HEK293 (cell line): ENCODE data around the gene LRRC72.

ENCODE experiments used
- CTCF ChIA-PET: fragments of 350-600 bp; formaldehyde crosslinking; extraction: SDS; loops from one replicate; lab custom pipeline; 2021; ENCODE audit warnings: antibody characterized with exemption; lab: Yijun Ruan, JAX
- POLR2A ChIA-PET: fragments of 300-600 bp; formaldehyde crosslinking; extraction: SDS; loops from one replicate; lab custom pipeline; 2020; ENCODE audit warnings: antibody characterized with exemption, inconsistent platforms; lab: Yijun Ruan, JAX
- H3K27ac ChIP-seq: fragments of 200-500 bp; sonication (Bioruptor generic); 2 replicates; pipeline ENCODE4 v1.5.1; 2014; ENCODE audit warnings: low read depth, low read length, control low read depth, inconsistent platforms; ENCODE audit errors: extremely low read depth
- H3K36me3 ChIP-seq, 2 experiments: fragments of 200-500 bp in 1 of 2; sonication (Bioruptor generic) in 1 of 2; 1 replicate in 1 of 2; 2 replicates in 1 of 2; pipeline ENCODE4 v1.5.1; 2014 to 2017; ENCODE audit warnings: inconsistent platforms in 2 of 2, low read length in 2 of 2; ENCODE audit not compliant: control insufficient read depth in 2 of 2, insufficient read depth in 1 of 2
- H3K4me1 ChIP-seq: fragments of 200-500 bp; sonication (Bioruptor generic); 2 replicates; pipeline ENCODE4 v1.5.1; 2014; ENCODE audit warnings: mild to moderate bottlenecking, low read length, inconsistent platforms; ENCODE audit not compliant: control insufficient read depth, insufficient read depth
- H3K4me3 ChIP-seq: 2 replicates; pipeline ENCODE4 v1.5.1; 2011; ENCODE audit warnings: low read depth, mild to moderate bottlenecking, control low read depth, low read length, moderate library complexity
- H3K9me3 ChIP-seq: fragments of 200-500 bp; sonication (Bioruptor generic); 2 replicates; pipeline ENCODE4 v1.5.1; 2014; ENCODE audit warnings: low read depth, low read length, inconsistent platforms; ENCODE audit not compliant: control insufficient read depth, insufficient read depth
- CTCF ChIP-seq: fragments of 450-650 bp; formaldehyde crosslinking; IDR thresholded peaks from 2 replicates; pipeline ENCODE4 v1.5.1; 2016; ENCODE audit warnings: missing biosample characterization, missing genetic modification characterization
- GLI4 ChIP-seq: fragments of 450-650 bp; formaldehyde crosslinking; IDR thresholded peaks from 2 replicates; pipeline ENCODE4 v1.5.1; 2016; ENCODE audit warnings: missing biosample characterization, missing genetic modification characterization
- GLIS1 ChIP-seq: fragments of 450-650 bp; formaldehyde crosslinking; IDR thresholded peaks from 2 replicates; pipeline ENCODE4 v1.5.1; 2016; ENCODE audit warnings: missing biosample characterization, missing genetic modification characterization
- KLF7 ChIP-seq: fragments of 450-650 bp; formaldehyde crosslinking; IDR thresholded peaks from 2 replicates; pipeline ENCODE4 v1.5.1; 2016; ENCODE audit warnings: missing biosample characterization, missing genetic modification characterization, borderline replicate concordance
- KLF9 ChIP-seq: fragments of 450-650 bp; formaldehyde crosslinking; IDR thresholded peaks from 2 replicates; pipeline ENCODE4 v1.5.1; 2016; ENCODE audit warnings: missing biosample characterization, missing genetic modification characterization, low read depth
- MZF1 ChIP-seq: fragments of 450-650 bp; formaldehyde crosslinking; IDR thresholded peaks from 2 replicates; pipeline ENCODE4 v1.5.1; 2017; ENCODE audit warnings: missing biosample characterization, missing genetic modification characterization, borderline replicate concordance
- ZBTB20 ChIP-seq: fragments of 450-650 bp; formaldehyde crosslinking; IDR thresholded peaks from 2 replicates; pipeline ENCODE4 v1.5.1; 2016; ENCODE audit warnings: missing biosample characterization, missing genetic modification characterization
- ZFP41 ChIP-seq: fragments of 450-650 bp; formaldehyde crosslinking; IDR thresholded peaks from 2 replicates; pipeline ENCODE4 v1.5.1; 2016; ENCODE audit warnings: missing biosample characterization, missing genetic modification characterization, borderline replicate concordance
- ZNF223 ChIP-seq: fragments of 450-650 bp; formaldehyde crosslinking; IDR thresholded peaks from 2 replicates; pipeline ENCODE4 v1.5.1; 2016; ENCODE audit warnings: missing biosample characterization, missing genetic modification characterization
- ZNF266 ChIP-seq: fragments of 450-650 bp; formaldehyde crosslinking; IDR thresholded peaks from 2 replicates; pipeline ENCODE4 v1.5.1; 2016; ENCODE audit warnings: missing biosample characterization, missing genetic modification characterization, low read depth
- ZNF404 ChIP-seq: fragments of 450-650 bp; formaldehyde crosslinking; IDR thresholded peaks from 2 replicates; pipeline ENCODE4 v1.5.1; 2017; ENCODE audit warnings: missing biosample characterization, missing genetic modification characterization
- ZNF449 ChIP-seq: fragments of 450-650 bp; formaldehyde crosslinking; IDR thresholded peaks from 2 replicates; pipeline ENCODE4 v1.5.1; 2017; ENCODE audit warnings: missing biosample characterization, mild to moderate bottlenecking, missing genetic modification characterization, moderate library complexity
- ZNF529 ChIP-seq: fragments of 450-650 bp; formaldehyde crosslinking; IDR thresholded peaks from 2 replicates; pipeline ENCODE4 v1.5.1; 2017; ENCODE audit warnings: missing genetic modification characterization, missing biosample characterization; ENCODE audit not compliant: insufficient replicate concordance
- ZNF544 ChIP-seq: fragments of 450-650 bp; formaldehyde crosslinking; IDR thresholded peaks from 2 replicates; pipeline ENCODE4 v1.5.0; 2017; ENCODE audit warnings: missing biosample characterization, missing genetic modification characterization
- ZNF549 ChIP-seq: fragments of 450-650 bp; IDR thresholded peaks from 2 replicates; pipeline ENCODE4 v1.5.1; 2018; ENCODE audit warnings: missing biosample characterization, missing genetic modification characterization, mild to moderate bottlenecking, inconsistent platforms, moderate library complexity
- ZNF561 ChIP-seq: fragments of 450-650 bp; IDR thresholded peaks from 2 replicates; pipeline ENCODE4 v1.5.1; 2018; ENCODE audit warnings: missing biosample characterization, missing genetic modification characterization, borderline replicate concordance
- ZNF664 ChIP-seq: fragments of 450-650 bp; formaldehyde crosslinking; IDR thresholded peaks from 2 replicates; pipeline ENCODE4 v1.5.1; 2016; ENCODE audit warnings: missing biosample characterization, missing genetic modification characterization
- ZNF777 ChIP-seq: fragments of 450-650 bp; formaldehyde crosslinking; IDR thresholded peaks from 2 replicates; pipeline ENCODE4 v1.5.1; 2017; ENCODE audit warnings: missing biosample characterization, missing genetic modification characterization, borderline replicate concordance
- ZNF843 ChIP-seq: fragments of 450-650 bp; formaldehyde crosslinking; IDR thresholded peaks from 2 replicates; pipeline ENCODE4 v1.5.1; 2016; ENCODE audit warnings: missing biosample characterization, missing genetic modification characterization
- ZSCAN18 ChIP-seq: fragments of 450-650 bp; formaldehyde crosslinking; IDR thresholded peaks from 2 replicates; pipeline ENCODE4 v1.5.1; 2016; ENCODE audit warnings: missing biosample characterization, missing genetic modification characterization
- TF ChIP-seq, protein P1 (sequence below): fragments of 450-650 bp; formaldehyde crosslinking; IDR thresholded peaks from 2 replicates; pipeline ENCODE4 v1.5.1; 2016; ENCODE audit warnings: missing biosample characterization, missing genetic modification characterization, borderline replicate concordance
- TF ChIP-seq, protein P2 (sequence below): fragments of 450-650 bp; formaldehyde crosslinking; IDR thresholded peaks from 2 replicates; pipeline ENCODE4 v1.5.1; 2016; ENCODE audit warnings: missing biosample characterization, missing genetic modification characterization

The LRRC72 gene

GRCh38 chr7:16581286-16581685 lies 54.7 kb downstream of the LRRC72 start (continued):
- TF ChIP-seq ZNF223 (tag by site-specific recombination) (no peak), ZSCAN18 (tag by site-specific recombination) (no peak), KLF9 (tag by site-specific recombination) (no peak)
- TF ChIP-seq, all 188 proteins: peak for 0

GRCh38 chr7:16583834-16584233 lies 57.2 kb downstream of the LRRC72 start:
- H3K4me1 ChIP-seq, result no peaks in the 10 kb centered on the region
- H3K27ac ChIP-seq, result no peak overlapping the region
- H3K4me3 ChIP-seq, result no peak overlapping the region
- H3K36me3 ChIP-seq, result no peaks in the 10 kb centered on the region
- TF ChIP-seq ZFP41 (tag by site-specific recombination) (no peak), ZNF404 (tag by site-specific recombination) (no peak), ZBTB20 (tag by site-specific recombination) (no peak)
- TF ChIP-seq, all 188 proteins: peak for 0
- no peaks in the 10 kb centered on the region for H3K9me3 ChIP-seq
- POLR2A ChIA-PET, result no interaction called here
- CTCF ChIA-PET, result no interaction called here

GRCh38 chr7:16585540-16585939 lies 58.9 kb downstream of the LRRC72 start:
- H3K36me3 ChIP-seq, result no peaks in the 10 kb centered on the region
- POLR2A ChIA-PET, result no interaction called here
- CTCF ChIA-PET, result no interaction called here
- no peak for TF ChIP-seq KLF9 (tag by site-specific recombination)
- no peak for TF ChIP-seq ZNF544
- TF ChIP-seq ZNF266 (tag by site-specific recombination), result no peak
- no peak for TF ChIP-seq GLI4 (tag by site-specific recombination)
- no peak for TF ChIP-seq GLIS1 (tag by site-specific recombination)
- no peak for TF ChIP-seq KLF7 (tag by site-specific recombination)
- TF ChIP-seq ZNF561, result no peak
- TF ChIP-seq ZNF449 (tag by site-specific recombination), result no peak
- TF ChIP-seq ZNF777 (tag by site-specific recombination), result no peak
- no peak for TF ChIP-seq ZNF664 (tag by site-specific recombination)
- TF ChIP-seq ZNF549 (tag by site-specific recombination), result no peak
- no peak for TF ChIP-seq CTCF (tag by site-specific recombination)
- no peak for TF ChIP-seq ZNF843 (tag by site-specific recombination)
- TF ChIP-seq, protein P1, sequence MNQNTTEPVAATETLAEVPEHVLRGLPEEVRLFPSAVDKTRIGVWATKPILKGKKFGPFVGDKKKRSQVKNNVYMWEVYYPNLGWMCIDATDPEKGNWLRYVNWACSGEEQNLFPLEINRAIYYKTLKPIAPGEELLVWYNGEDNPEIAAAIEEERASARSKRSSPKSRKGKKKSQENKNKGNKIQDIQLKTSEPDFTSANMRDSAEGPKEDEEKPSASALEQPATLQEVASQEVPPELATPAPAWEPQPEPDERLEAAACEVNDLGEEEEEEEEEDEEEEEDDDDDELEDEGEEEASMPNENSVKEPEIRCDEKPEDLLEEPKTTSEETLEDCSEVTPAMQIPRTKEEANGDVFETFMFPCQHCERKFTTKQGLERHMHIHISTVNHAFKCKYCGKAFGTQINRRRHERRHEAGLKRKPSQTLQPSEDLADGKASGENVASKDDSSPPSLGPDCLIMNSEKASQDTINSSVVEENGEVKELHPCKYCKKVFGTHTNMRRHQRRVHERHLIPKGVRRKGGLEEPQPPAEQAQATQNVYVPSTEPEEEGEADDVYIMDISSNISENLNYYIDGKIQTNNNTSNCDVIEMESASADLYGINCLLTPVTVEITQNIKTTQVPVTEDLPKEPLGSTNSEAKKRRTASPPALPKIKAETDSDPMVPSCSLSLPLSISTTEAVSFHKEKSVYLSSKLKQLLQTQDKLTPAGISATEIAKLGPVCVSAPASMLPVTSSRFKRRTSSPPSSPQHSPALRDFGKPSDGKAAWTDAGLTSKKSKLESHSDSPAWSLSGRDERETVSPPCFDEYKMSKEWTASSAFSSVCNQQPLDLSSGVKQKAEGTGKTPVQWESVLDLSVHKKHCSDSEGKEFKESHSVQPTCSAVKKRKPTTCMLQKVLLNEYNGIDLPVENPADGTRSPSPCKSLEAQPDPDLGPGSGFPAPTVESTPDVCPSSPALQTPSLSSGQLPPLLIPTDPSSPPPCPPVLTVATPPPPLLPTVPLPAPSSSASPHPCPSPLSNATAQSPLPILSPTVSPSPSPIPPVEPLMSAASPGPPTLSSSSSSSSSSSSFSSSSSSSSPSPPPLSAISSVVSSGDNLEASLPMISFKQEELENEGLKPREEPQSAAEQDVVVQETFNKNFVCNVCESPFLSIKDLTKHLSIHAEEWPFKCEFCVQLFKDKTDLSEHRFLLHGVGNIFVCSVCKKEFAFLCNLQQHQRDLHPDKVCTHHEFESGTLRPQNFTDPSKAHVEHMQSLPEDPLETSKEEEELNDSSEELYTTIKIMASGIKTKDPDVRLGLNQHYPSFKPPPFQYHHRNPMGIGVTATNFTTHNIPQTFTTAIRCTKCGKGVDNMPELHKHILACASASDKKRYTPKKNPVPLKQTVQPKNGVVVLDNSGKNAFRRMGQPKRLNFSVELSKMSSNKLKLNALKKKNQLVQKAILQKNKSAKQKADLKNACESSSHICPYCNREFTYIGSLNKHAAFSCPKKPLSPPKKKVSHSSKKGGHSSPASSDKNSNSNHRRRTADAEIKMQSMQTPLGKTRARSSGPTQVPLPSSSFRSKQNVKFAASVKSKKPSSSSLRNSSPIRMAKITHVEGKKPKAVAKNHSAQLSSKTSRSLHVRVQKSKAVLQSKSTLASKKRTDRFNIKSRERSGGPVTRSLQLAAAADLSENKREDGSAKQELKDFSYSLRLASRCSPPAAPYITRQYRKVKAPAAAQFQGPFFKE (tag by site-specific recombination), result no peak
- TF ChIP-seq MZF1 (tag by site-specific recombination), result no peak
- TF ChIP-seq, protein P2, sequence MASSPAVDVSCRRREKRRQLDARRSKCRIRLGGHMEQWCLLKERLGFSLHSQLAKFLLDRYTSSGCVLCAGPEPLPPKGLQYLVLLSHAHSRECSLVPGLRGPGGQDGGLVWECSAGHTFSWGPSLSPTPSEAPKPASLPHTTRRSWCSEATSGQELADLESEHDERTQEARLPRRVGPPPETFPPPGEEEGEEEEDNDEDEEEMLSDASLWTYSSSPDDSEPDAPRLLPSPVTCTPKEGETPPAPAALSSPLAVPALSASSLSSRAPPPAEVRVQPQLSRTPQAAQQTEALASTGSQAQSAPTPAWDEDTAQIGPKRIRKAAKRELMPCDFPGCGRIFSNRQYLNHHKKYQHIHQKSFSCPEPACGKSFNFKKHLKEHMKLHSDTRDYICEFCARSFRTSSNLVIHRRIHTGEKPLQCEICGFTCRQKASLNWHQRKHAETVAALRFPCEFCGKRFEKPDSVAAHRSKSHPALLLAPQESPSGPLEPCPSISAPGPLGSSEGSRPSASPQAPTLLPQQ (tag by site-specific recombination), result no peak
- TF ChIP-seq ZNF529 (tag by site-specific recombination), result no peak

More at GRCh38 chr7:16585540-16585939, 58.9 kb downstream of the LRRC72 start:
- H3K27ac ChIP-seq, result no peak overlapping the region
- H3K4me1 ChIP-seq, result no peaks in the 10 kb centered on the region
- H3K9me3 ChIP-seq, result no peaks in the 10 kb centered on the region
- H3K4me3 ChIP-seq, result no peak overlapping the region
